Measurements from ENCODE around the gene HPN. TPM values are rescaled to one million over a fixed set of nuclear protein-coding genes. Genes with fewer than 3 reads are reported as not detected.

Gene HPN
- total and polyA plus RNA-seq, 10 of the 15 experiments (the other 5 are each of a cell fraction or from before 2014, with no cell fraction given), result 0.21 to 0.35 TPM; not detected in 8

DNA sequence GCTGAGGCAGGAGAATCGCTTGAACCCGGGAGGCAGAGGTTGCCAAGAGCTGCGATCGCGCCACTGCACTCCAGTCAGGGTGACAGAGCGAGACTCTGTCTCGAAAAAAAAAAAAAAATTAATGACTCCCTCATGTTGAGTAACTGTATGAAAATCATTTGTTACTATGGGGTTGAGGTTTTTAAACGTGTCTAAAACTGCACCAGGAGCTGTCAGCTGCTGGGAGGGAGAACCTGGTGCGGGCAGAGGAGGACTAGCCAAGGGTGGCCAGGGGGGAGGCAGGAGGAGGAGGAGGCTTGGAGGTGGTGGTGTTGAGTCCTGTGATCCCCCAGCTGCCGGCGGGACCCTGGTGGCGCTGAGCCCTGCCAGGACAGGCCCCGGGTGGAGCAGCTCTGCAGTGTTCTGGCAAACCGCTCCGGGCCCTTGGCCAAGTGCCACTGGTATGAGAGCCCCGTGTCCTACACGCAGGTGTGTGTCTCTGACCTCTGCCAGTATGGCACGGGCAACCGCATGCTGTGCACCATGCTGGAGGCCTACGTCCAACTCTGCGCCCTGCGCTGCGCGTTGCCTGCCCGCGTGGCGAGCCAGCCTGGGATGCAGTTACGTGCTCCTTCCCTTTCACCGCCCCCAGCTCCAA lies 57.0 kb downstream of the HPN start (continued):
- TF ChIP-seq SPI1 (IDR thresholded peaks at IDR 0.05; ENCODE audit: borderline replicate concordance, insufficient read depth, low read depth, low read length), result no peak
- no peak for TF ChIP-seq SMC3 (IDR thresholded peaks at IDR 0.05; ENCODE audit: borderline replicate concordance, low read length)
- TF ChIP-seq, protein P1, sequence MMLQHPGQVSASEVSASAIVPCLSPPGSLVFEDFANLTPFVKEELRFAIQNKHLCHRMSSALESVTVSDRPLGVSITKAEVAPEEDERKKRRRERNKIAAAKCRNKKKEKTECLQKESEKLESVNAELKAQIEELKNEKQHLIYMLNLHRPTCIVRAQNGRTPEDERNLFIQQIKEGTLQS (IDR thresholded peaks at IDR 0.05; ENCODE audit: borderline replicate concordance, extremely low read depth, low read depth, low read length), result no peak
- TF ChIP-seq IKZF2 (IDR thresholded peaks at IDR 0.05), result no peak
- TF ChIP-seq SMAD1 (IDR thresholded peaks at IDR 0.05; ENCODE audit: low read depth, partially characterized antibody), result no peak
- TF ChIP-seq, protein P2, sequence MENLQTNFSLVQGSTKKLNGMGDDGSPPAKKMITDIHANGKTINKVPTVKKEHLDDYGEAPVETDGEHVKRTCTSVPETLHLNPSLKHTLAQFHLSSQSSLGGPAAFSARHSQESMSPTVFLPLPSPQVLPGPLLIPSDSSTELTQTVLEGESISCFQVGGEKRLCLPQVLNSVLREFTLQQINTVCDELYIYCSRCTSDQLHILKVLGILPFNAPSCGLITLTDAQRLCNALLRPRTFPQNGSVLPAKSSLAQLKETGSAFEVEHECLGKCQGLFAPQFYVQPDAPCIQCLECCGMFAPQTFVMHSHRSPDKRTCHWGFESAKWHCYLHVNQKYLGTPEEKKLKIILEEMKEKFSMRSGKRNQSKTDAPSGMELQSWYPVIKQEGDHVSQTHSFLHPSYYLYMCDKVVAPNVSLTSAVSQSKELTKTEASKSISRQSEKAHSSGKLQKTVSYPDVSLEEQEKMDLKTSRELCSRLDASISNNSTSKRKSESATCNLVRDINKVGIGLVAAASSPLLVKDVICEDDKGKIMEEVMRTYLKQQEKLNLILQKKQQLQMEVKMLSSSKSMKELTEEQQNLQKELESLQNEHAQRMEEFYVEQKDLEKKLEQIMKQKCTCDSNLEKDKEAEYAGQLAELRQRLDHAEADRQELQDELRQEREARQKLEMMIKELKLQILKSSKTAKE (IDR thresholded peaks at IDR 0.05; ENCODE audit: low read depth, poor library complexity, severe bottlenecking), result no peak
- TF ChIP-seq ESRRA (IDR thresholded peaks at IDR 0.05; ENCODE audit: low read length), result no peak
- no peak for TF ChIP-seq CEBPB (IDR thresholded peaks at IDR 0.05; ENCODE audit: borderline replicate concordance in 1 of 2, low read depth in 2 of 2, low read length in 2 of 2)
- no peak for TF ChIP-seq SMAD5 (IDR thresholded peaks at IDR 0.05; ENCODE audit: low read depth)
